GM21528 (cell line): Measurements from ENCODE around the gene CEACAM21.
"Not testable (repeated sequence)": the region's sequence is repeated elsewhere in the genome, so short reads cannot be mapped to it uniquely, and the experiment has no call there.

Experiments
- ATAC-seq: cut with Tn5 transposase; IDR thresholded peaks from one replicate; pipeline ENCODE4 v1.9.1; 2021; ENCODE audit warnings: mild to moderate bottlenecking, moderate library complexity; ENCODE audit not compliant: unreplicated experiment, low FRiP score

The CEACAM21 gene

DNA sequence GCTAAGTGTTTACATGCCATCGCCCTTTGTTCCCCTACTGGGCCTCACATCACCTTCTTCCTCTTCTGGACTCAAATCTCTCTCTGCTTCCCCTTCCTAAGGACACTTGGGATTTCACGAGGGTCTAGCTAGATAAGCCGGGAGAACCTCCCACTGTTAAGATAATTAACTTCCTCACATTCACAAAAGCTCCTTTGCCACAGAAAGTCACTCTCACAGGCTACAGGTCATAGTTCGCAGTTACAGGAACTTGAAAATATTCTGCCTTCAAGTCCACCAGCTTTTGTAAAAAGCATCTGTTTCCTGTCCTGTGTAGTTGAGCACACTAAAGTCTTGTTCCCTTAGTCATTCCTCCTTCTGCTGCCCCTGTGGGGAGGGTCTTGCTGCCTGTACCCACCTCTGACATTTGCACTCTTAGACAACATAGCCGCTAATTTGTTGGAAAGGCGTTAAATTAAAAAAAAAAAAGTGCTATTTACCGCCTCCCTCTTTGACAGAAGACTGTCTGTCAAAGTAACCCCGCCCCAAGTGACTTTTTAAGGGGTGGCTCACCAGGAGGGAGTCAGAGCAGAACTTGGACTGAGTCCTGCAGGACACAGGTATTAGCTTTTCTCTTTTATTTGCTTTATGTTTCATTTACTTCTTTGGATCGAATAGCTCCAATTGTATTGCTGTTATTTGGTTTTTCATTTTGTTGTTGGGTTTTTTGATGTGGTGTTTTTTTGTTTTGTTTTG, 26.8 kb upstream of the CEACAM21 start:
- peak; percentile 58 for ATAC-seq

DNA sequence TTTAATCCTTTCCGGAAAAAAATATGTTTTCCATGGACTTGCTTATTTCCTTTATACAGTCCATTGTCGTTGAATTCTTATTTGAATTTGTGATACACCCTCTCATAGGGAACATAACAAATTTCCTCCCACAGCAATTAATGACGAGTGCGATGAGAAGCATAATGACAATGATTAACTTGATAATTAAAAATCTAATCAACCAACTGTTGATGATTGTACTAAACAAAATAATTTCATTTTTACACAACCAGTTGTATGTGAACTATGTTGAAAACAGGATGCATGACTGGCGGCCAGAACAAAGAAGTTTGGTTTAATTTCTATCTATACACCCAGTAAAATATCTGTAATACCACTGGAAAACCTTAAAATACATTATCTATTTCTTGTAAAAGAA, 26.1 kb upstream of the CEACAM21 start:
- ATAC-seq, result no peak

DNA sequence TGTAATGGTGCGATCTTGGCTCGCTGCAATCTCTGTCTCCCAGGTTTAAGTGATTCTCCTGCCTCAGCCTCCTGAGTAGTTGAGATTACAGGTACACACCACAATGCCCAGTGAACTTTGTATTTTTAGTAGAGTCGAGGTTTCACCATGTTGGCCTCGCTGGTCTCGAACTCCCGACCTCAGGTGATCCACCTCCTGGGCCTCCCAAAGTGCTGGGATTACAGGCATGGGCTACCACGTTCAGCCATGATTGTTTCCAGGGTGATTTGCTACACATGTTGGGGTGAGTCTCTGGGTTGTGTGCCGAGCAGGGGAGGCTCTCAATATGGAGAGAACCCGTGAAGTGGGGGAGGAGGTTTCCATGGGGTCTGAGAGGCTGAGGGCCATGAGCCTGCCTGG, 24.8 kb upstream of the CEACAM21 start:
- no peak for ATAC-seq

DNA sequence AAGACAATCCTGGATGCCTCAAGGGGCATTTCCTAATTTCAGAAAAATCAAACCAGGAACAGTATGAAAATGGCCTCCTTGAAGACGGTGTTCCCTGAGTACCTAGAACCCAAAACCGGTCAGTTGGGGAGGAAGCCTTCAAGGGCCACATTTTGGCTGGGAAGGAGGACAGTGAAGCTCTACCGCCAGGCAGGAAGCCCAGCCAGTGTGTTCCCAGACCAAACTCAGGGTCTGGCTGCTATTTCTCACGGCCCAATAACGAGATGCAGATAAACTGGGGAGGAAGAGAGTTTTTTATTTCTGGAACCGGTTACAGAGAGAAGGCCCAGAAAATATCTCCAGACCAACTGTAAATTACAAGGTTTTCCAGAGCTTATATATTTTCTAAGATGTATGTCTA, 24.3 kb upstream of the CEACAM21 start:
- no peak for ATAC-seq

DNA sequence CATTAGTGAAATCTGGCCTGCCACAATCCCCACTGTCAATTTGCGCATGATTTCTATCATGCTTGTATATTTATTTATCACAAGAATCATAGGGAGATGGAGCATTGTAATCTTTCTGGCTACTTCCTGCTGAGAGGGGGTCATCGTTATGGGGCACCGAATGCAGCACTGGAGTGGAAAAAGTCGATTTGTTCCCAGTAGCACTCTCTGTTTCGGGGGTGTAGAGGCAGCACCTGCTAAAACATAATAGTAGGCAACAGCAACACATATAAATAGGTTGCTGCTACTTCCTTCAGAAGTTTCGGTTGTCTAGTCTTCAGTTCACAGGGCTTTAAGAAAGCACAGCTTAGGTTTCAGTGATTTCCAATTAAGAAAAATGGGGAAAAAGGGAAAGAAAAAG, 23.4 kb upstream of the CEACAM21 start:
- ATAC-seq, result no peak

DNA sequence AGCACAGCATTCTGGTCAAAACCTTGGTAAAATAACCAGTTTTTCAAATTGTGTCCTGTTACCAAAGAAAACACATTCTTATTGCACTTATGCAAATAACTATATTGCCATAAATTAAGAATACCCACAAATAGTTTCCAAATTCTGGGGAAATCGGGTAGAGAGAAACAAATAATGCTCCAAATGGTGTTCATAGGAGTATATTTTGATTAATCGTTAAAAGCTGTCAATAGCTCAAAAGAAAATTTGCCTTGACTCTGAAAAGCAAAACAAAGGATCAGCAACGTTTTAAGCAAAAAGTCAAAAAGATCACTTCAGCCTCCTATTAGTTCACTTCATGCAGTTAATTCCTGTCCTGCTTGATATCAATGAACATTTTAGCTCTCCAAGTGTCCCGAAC, 22.2 kb upstream of the CEACAM21 start:
- ATAC-seq, result no peak

DNA sequence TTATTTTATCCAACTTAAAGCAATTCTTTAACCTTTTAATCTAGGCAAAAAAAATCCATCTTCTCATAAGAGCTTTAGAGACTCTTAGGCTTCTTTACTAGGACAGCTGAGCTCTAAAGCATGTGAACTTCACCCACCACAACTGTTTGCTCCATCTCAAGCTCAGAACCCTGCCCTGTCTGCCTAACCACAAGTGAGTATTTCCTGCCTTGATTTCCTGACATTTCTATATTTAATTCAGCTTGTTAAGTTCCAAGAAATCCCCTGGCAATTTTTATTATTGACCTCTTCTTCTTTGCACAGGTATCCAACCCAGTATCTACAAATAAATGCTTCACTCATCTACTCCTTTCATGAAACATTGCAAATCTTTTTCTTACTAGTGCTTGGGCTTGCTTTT, 21.1 kb upstream of the CEACAM21 start:
- ATAC-seq, result no peak

DNA sequence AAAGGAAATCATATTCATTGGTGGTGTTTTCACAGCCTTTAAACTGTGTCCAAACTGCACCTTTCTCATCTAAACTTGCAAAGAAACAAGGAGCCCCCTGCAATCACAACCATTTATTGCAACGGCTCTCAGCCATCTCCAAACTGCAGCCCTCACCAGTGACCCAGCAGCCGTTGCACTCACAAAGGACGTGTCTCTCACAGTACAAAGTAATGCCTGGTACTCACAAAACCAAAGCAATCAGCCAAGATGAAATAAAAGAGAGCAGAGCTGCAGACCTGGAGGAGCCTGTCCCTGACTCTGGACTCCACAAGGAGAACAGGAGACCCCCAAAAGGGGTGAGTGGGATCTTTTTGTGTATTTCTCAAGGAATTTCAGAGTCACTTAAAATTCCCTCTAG, 20.2 kb upstream of the CEACAM21 start:
- ATAC-seq, result no peak

DNA sequence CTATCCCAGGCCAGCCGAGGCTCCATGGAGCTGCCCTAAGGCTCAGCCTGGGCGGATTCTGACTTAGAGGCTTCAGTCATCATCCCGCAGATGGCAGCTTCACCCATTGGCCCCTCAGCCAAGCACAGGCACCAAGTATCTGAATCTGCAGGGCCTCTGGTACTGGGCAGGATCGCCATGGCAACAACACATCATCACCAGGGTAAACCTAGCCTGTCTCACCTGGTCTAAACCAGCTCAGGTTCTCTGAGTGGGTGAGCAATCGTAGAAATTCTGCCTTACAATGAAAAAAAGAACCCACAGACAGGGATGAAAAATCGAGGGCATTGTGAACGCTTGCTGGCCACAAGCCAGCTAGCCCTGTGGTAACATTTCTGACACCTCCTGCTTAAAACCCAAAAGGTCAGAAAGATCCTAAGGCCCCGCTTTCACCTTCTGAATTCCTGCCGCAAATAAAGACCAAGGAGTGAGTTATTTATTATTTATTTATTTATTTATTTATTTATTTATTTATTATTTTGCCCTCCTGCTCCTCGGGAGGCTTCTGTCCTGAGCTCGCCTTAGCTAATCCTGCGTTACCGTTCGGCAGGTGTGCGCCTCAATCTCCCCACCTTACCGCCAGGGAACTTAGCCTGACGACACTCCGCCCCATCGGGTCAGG, 12.0 kb upstream of the CEACAM21 start:
- no peak for ATAC-seq

DNA sequence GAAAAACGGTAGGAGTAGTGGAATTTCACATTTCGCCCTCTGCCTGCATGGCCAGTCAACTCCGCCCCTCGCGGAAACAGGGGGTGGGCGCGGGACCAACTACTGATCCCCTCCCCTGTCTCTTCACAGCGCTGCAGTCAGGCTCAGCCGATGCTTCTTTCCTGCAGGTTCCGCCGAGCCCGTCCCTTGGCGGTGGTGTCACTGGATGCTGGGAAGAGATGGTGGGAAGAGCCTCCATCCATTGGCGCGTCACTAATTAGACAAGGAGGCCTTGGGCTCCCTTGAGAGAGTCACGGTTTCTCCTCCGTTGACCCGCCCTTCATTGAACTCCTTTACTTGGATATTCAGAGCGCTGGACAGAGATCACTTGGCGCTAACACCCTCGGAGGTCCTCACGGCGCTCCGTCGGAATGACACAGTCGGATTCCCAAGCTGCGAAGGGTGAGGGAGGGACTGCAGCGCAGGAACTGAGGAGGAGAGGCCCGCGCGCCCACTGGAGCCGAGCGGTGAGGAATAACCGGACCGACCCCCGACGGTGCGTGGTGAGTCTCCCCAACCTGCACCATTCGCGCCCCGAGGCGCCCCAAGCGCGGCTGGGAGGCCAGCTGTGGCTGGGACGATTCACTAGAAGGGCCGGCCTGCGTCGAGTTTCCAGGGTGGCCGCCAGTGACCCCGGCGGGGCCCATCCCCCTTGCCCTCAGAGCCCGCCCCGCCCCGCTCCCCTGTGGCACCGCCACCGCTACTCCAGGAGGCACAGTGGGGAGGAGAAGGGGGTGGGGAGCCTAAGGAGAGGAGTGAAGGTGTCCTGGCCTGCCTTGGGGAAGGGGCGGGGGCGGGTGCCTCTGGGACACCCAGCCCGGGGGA, 11.2 kb upstream of the CEACAM21 start:
- no peak for ATAC-seq

DNA sequence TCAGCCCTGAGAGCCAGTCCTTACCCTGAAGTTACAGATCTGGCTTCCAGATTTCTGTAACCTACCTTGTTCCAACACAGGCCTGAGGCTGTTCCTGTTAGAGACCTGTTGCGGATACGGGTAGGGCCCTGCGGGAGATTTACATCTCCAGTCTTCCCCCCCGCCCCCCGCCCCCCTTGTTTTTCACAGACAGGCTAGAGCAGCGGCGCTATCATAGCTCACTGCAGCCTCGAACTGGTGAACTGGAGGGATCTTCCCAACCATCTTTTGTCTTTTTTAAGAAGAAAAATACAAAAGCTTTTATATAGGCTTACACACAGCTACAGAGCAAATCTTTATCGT, 10.6 kb upstream of the CEACAM21 start:
- no peak for ATAC-seq

DNA sequence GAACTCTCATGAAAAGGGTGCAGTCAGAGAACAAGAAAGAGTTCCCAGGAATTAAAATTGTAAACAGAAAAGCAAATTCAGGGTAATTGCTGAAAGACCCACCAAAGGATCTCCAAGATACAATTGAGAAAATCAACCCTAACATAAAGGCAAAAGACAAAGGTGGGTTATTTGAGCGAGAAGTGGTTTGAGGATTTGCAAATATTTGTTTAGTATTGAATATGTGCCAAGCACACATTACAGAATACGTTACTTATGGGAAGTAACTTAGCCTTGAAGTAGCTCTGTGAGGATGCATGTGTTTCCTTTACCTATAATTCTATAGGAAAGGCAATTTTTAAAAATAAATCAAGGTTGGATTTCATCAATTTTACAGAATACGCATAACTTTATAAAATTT, 10.0 kb upstream of the CEACAM21 start:
- no peak for ATAC-seq

DNA sequence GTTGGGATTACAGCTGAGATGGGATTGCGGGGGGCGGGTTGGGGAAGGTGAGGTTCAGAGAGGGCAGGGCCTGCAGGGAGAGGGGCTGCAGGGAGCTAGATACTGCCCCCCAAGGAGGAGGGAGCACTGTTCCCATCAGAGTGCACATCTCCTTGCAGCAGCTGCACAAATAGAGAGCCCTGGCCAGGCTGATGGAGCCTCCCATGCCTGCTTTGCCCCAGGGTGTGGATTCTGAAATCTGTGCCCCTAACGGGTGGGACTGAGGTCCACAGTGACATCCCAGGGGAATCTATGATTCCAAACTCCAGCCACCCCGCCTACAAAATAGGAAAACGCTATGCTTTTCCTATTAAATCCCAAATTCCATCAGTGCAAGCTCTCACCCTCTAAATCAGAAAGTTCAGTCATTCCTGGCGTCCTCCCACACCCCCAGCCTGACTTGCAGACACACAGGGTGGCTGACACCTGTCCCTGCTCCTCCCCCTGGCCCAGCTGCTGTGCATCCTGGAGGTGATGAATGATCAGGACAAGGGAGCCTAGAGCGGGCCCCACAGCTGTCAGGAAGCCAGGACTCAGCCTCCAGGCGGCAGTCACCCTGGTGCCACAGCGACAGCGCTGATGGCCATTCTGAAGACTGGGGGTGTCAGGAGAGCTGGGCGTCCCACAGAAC, 6.3 kb upstream of the CEACAM21 start:
- no peak for ATAC-seq

DNA sequence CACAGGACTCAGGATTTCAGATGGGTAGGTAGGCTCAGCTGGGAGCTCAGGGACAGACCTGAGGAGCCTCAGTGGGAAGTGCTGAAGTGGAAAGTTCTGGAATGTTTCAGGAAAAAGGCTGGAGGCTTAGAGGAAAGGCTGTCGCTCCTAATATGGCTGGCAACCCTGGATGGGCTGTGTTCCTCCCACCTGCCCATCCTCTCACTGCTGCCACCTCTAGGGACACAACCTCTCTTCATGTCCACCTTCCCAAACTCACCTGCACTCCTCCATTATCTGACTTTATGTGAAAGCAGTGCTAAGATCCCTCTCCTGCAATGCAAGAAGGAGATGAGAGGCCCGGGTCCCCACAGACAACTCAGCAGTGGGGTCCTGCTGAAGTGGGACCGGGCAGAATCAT, 5.8 kb upstream of the CEACAM21 start:
- ATAC-seq, result no peak

DNA sequence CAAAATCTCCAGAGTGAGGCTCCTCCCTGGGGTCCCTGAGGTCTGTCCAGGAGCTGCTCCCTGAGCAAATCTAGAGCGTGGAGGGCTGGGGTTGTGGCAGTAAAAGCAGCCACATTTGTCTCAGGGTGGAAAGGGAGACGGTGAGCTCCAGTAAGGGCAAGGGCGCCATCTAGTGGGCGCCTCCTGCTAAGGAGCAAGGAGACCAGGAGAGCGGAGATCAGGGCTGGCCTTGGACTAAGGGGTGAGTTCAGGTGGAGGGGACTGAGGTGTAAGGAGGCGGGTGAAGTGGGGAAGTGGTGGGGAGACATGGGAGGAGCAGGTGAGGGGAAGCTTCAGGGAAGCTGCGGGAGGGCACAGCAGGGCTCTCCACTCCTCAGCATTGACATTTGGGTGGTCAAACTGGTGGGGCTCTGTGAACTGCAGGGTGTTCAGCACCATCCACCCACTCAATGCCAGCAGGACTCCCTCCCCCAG, 5.3 kb upstream of the CEACAM21 start:
- no peak for ATAC-seq

DNA sequence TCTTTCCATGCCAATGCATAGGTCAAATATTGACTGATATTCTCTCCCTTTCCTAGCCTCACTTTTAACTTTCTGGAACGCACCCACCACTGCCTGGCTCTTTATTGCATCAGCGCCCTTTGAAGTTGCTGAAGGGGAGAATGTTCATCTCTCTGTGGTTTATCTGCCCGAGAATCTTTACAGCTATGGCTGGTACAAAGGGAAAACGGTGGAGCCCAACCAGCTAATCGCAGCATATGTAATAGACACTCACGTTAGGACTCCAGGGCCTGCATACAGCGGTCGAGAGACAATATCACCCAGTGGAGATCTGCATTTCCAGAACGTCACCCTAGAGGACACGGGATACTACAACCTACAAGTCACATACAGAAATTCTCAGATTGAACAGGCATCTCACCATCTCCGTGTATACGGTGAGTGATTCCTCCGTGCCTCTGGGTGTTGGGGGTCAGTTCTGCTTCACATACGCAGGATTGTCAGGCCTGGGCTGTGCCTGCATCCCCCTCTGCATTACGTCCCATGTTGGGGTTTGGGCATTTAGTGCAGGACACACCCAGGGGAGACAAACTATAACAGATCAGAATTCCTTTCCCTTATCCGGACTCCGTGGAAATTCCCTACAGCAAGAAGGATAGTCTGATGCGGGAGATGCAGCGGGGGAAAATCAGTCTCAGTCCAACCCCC, 1.3 kb downstream of the CEACAM21 start:
- no peak for ATAC-seq

DNA sequence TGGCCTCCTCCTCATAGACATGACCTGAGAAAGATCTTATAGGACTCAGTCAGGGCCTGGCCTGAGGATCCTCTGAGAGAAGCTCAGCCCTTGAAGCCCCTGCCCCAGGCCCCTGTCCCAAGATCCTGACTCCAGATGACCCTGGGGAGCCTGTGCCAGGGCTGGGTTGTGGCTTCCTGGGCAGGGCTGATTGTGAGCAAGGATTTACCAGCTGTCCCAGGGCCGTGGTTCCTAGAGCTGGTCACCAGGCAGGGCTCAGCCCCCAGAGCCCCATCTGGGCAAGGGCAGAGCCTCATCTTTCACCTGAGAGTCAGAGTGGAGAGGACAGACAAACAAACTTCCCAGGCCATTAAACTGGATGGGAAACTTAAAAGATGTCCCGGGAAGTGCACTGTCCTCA, 1.9 kb downstream of the CEACAM21 start:
- ATAC-seq, result no peak

DNA sequence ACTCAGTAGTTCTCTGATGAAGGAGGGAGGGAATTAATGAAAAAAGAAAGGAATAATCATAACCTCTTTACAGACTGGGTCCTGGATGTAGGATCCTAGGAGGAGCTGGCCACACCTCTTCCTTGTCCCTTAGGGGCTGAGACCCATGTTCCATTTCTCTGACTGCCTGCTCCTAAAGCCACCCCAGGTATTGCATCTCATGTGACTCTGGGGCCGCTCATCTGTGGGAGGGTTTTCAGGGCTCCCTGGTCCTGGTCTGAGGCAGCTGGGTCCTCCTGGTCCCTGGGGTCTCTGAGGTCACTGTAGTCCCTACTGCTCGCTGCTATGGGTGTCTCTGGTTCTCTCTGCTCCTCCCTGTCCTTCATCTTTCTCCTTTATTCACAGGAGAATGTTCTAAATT, 2.9 kb downstream of the CEACAM21 start:
- ATAC-seq, result no peak

DNA sequence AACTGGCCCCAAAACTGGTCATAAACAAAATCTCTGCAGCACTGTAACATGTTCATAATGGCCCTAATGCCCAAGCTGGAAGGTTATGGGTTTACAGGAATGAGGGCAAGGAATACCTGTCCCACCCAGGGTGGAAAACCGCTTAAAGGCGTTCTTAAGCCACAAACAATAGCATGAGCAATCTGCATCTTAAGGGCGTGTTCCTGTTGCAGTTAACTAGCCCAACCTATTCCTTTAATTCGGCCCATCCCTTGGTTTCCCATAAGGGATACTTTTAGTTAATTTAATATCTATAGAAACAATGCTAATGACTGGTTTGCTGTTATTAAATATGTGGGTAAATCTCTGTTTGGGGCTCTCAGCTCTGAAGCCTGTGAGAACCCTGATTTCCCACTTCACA, 5.1 kb downstream of the CEACAM21 start:
- ATAC-seq, result not testable (repeated sequence)

DNA sequence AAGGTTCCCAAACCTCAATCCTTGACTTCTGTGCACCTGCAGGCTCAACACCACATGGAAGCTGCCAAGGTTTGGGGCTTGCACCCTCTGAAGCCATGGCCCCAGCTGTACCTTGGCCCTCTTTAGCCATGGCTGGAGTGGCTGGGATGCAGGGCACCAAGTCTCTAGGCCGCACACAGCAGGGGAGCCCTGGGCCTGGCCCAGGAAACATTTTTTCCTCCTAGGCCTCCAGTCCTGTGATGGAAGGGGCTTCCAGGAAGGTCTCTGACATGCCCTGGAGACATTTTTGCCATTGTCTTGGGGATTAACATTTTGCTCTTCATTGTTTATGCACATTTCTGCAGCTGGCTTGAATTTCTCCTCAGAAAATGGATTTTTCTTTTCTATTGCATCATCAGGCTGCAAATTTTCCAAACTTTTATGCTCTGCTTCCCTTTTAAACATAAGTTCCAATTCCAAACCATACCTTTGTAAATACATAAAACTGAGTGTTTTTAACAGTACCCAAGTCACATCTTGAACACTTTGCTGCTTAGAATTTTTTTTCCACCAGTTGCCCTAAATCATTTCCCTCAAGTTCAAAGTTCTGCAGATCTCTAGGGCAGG, 6.7 kb downstream of the CEACAM21 start:
- not testable (repeated sequence) for ATAC-seq
